Nephron (organoid): ENCODE measurements around the gene TNK2.

Experiments
- H3K27ac Mint-ChIP-seq, 3 experiments: 2 replicates each; pipeline ENCODE4 v1.8.0; 2020; ENCODE audit warnings: mixed read lengths in 3 of 3, mild to moderate bottlenecking in 2 of 3, moderate library complexity in 1 of 3
- H3K27me3 Mint-ChIP-seq: 2 replicates; pipeline ENCODE4 v1.8.0; 2021; ENCODE audit warnings: low read depth, mild to moderate bottlenecking, moderate library complexity, mixed read lengths
- H3K36me3 Mint-ChIP-seq: 2 replicates; pipeline ENCODE4 v1.8.0; 2020; ENCODE audit warnings: low read depth, mixed read lengths
- H3K4me1 Mint-ChIP-seq: 2 replicates; pipeline ENCODE4 v1.8.0; 2020; ENCODE audit warnings: mixed read lengths
- H3K4me3 Mint-ChIP-seq, 3 experiments: 2 replicates each; pipeline ENCODE4 v1.8.0; 2020; ENCODE audit warnings: mild to moderate bottlenecking in 3 of 3, mixed read lengths in 3 of 3, moderate library complexity in 2 of 3
- H3K9me3 Mint-ChIP-seq: 2 replicates; pipeline ENCODE4 v1.8.0; 2020; ENCODE audit warnings: mixed read lengths
- TF ChIP-seq, protein P1 (sequence below), 3 experiments: fragments of 200-600 bp; sonication (generic); IDR thresholded peaks; one replicate each; pipeline ENCODE4 v1.5.0; 2021; ENCODE audit warnings: antibody characterized with exemption in 3 of 3; ENCODE audit not compliant: unreplicated experiment in 3 of 3

Gene TNK2

DNA sequence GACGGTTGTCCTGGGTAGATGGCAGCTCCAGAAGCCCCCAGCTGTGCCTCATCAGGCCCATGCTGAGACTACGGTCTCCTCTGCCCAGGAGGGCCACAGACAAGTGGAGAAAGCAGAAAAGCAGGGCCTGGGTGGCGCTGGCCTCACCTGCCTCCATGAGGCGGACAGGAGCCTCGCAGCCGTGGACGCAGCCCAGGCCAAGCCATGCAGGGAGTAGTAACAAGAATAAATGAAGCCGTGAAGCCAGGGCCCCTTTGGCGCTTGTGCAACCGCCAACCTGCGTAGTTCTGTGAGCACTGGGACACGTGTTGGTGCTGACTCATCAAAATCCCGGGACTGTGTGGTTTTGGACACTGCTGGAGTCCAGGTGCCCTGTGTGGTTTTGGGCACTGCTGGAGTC lies 84.4 kb downstream of the TNK2 start:
- TF ChIP-seq, protein P1, sequence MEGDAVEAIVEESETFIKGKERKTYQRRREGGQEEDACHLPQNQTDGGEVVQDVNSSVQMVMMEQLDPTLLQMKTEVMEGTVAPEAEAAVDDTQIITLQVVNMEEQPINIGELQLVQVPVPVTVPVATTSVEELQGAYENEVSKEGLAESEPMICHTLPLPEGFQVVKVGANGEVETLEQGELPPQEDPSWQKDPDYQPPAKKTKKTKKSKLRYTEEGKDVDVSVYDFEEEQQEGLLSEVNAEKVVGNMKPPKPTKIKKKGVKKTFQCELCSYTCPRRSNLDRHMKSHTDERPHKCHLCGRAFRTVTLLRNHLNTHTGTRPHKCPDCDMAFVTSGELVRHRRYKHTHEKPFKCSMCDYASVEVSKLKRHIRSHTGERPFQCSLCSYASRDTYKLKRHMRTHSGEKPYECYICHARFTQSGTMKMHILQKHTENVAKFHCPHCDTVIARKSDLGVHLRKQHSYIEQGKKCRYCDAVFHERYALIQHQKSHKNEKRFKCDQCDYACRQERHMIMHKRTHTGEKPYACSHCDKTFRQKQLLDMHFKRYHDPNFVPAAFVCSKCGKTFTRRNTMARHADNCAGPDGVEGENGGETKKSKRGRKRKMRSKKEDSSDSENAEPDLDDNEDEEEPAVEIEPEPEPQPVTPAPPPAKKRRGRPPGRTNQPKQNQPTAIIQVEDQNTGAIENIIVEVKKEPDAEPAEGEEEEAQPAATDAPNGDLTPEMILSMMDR (IDR thresholded peaks at IDR 0.05; ENCODE audit: unreplicated experiment in 3 of 3), result no peak
- Mint-ChIP-seq H3K27me3 (peaks cover 15% of the 10 kb centered on the region), H3K4me1 (no peaks in the 10 kb centered on the region), H3K9me3 (no peaks in the 10 kb centered on the region), H3K36me3 (no peaks in the 10 kb centered on the region), H3K27ac (no peak overlapping the region), H3K4me3 (no peak overlapping the region)

DNA sequence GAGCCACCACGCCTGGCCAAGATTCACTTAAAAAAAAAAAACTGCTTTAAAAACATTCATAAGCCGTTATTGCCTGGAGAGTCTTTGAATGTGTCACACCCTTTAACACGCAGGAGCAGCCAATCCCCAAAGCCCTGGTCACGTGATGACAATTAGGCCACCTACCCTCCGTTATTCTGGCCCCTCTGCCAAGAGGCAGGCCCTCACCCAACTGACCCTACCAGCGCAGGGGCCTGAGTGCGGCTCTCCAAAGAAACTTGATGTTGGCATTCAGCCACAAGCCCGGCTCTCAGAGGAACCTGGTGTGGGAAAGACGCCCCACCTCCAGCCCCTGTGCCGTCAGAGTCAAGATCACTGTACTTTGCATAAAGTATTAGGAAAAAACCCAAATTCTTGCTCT lies 85.1 kb downstream of the TNK2 start:
- no peak overlapping the region for H3K4me3 Mint-ChIP-seq
- TF ChIP-seq, protein P1 (IDR thresholded peaks at IDR 0.05; ENCODE audit: unreplicated experiment in 3 of 3), result no peak
- peaks cover 15% of the 10 kb centered on the region for H3K27me3 Mint-ChIP-seq
- no peaks in the 10 kb centered on the region for H3K9me3 Mint-ChIP-seq
- H3K4me1 Mint-ChIP-seq, result no peaks in the 10 kb centered on the region
- no peak overlapping the region for H3K27ac Mint-ChIP-seq
- H3K36me3 Mint-ChIP-seq, result no peaks in the 10 kb centered on the region

DNA sequence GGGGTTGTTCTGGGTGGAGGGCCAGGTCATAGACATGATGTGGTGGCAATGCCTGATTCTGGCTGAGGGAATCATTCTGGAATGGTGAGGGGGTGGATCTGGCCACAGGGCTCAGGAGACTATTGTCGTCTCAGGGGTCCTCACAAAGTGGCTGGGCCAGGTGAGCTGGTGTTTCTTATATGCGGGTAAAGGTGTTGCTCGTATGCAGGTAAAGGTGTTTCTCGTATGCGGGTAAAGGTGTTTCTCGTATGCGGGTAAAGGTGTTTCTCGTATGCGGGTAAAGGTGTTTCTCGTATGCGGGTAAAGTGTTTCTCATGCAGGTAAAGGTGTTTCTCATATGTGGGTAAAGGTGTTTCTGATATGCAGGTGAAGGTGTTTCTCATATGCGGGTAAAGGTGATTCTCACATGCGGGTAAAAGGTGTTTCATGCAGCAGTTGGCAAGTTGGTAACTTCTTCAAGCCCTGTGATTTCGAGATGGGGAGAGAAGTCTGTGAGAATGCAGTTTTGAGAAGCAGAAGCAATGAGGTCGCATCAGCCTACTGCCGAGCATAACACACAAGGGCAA lies 86.1 kb downstream of the TNK2 start:
- no peaks in the 10 kb centered on the region for H3K36me3 Mint-ChIP-seq
- no peaks in the 10 kb centered on the region for H3K4me1 Mint-ChIP-seq
- TF ChIP-seq, protein P1 (IDR thresholded peaks at IDR 0.05; ENCODE audit: unreplicated experiment in 3 of 3), result no peak
- no peak overlapping the region for H3K27ac Mint-ChIP-seq
- H3K4me3 Mint-ChIP-seq, result no peak overlapping the region
- peaks cover 15% of the 10 kb centered on the region for H3K27me3 Mint-ChIP-seq
- no peaks in the 10 kb centered on the region for H3K9me3 Mint-ChIP-seq

DNA sequence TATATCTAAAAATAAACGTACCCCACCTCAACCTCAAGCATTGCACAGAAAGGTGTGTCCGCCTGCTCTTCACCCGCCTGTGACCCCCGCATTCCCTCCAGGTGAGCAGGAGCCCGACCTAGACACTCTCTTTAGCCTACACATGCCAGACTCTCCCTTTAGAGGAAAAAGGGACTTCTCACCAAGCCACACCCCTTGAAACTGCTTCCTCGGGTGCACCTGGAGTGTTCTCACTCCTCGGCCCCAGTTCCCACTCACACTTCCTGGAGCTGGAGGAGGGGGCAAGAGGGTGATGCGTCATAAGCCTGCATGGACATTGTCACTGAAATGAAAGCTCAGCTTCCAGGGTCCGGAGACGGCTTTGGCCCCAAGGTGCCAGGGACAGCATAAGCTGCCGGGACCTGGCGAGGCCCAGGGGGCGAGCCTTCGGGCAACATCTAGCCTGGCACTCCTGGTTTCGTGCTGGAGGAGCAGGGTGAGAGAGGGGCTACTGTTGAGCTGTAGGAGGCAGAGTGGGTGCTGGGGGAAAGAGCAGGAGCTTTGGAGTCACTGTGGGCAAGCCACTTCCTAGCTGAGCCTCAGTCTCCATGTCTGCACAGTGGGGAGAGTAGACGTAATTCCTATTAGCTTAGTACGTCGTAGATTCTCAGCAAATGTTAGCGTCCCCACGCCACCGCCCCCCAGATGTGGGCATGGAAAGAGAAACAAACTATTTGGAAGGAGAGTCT lies 86.8 kb downstream of the TNK2 start:
- H3K9me3 Mint-ChIP-seq, result no peaks in the 10 kb centered on the region
- no peaks in the 10 kb centered on the region for H3K36me3 Mint-ChIP-seq
- H3K4me1 Mint-ChIP-seq, result no peaks in the 10 kb centered on the region
- no peak overlapping the region for H3K4me3 Mint-ChIP-seq
- TF ChIP-seq, protein P1 (IDR thresholded peaks at IDR 0.05; ENCODE audit: unreplicated experiment in 3 of 3), result no peak
- no peak overlapping the region for H3K27ac Mint-ChIP-seq
- H3K27me3 Mint-ChIP-seq, result peaks cover 15% of the 10 kb centered on the region

DNA sequence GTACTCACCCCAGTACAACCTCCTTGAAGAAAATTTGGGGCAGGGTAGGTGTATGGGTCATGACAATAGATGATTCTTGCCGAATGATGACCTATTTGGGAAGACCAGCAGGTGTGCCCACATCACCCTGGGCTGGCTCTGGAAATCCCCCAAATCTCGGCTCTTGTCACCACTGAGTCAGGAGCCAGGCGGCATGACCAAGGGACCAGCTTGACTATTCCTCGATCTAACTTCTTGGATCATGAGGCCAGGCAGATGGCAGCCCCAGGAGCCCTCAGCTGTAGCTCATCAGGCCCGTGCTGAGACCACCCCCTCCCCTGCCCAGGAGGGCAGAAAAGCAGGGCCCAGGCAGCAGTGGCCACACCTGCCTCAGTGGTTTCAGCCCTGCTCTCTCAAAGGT lies 87.5 kb downstream of the TNK2 start:
- TF ChIP-seq, protein P1 (IDR thresholded peaks at IDR 0.05; ENCODE audit: unreplicated experiment in 3 of 3), result no peak
- Mint-ChIP-seq H3K4me1 (no peaks in the 10 kb centered on the region), H3K27ac (no peak overlapping the region), H3K4me3 (no peak overlapping the region), H3K27me3 (peaks cover 15% of the 10 kb centered on the region), H3K36me3 (no peaks in the 10 kb centered on the region), H3K9me3 (no peaks in the 10 kb centered on the region)

DNA sequence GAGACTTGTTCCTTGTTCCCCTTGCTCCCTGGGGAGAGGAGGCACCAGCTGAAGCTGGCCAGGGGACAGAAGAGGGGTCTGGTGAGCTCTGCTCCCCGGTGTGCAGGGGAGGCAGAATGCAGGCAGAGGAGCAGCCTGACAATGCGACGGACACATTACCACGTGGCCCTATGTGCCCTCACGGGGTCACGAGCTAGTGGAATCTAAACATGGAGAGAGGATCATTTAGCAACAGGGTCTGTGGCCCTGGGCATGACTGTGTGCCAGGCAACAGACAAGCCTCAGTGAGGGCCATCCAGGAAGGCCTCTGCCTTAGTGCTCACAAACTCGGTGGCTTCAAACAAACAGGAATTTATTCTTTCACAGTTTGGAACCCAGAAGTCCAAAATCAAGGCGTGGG lies 88.2 kb downstream of the TNK2 start:
- Mint-ChIP-seq H3K27ac (no peak overlapping the region), H3K27me3 (peaks cover 15% of the 10 kb centered on the region), H3K9me3 (no peaks in the 10 kb centered on the region), H3K4me3 (no peak overlapping the region), H3K36me3 (no peaks in the 10 kb centered on the region), H3K4me1 (no peaks in the 10 kb centered on the region)
- TF ChIP-seq, protein P1 (IDR thresholded peaks at IDR 0.05; ENCODE audit: unreplicated experiment in 3 of 3), result no peak
